ENCODE results near the gene TRIM2. TPM values are rescaled to one million over a fixed set of nuclear protein-coding genes. Genes with fewer than 3 reads are reported as not detected.

The TRIM2 gene
- total and polyA plus RNA-seq, 2 of the 8 experiments (the other 6 are each of a cell fraction or from before 2014, with no cell fraction given), result 34.0 to 59.8 TPM

DNA sequence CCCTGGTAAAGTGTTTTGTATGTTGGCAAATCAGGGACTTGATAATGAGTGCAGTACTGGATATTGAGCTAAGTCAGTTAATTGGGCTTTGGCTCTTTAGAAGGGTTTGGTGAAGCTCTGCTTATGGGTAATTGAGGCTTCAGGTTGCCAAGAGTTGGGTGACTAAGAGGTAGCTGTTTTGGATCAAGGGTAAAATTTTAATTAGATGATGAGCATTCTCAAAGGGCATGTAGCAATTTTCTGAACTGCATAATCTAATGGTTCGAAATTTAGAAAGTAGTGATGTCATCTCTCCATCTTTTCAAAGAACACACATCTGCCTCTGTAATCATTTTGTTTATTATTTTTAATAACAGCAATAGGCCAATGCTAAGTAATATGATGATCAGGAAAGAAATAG is 5.5 kb upstream of the TRIM2 start:
- no peak overlapping the region for H2AK5ac ChIP-seq (ENCODE audit: low read depth, low read length)
- no peaks in the 10 kb centered on the region for H4K20me1 ChIP-seq (replicated peaks in 1 of 2; ENCODE audit: control insufficient read depth in 1 of 2, insufficient read depth in 2 of 2, low read length in 2 of 2)
- no peak overlapping the region for H3K56ac ChIP-seq (replicated peaks; ENCODE audit: insufficient read length, low read depth, low read length)
- H3K79me1 ChIP-seq (ENCODE audit: low read depth, low read length), result no peaks in the 10 kb centered on the region
- H3K18ac ChIP-seq (ENCODE audit: extremely low read depth, low read length), result no peak overlapping the region
- no peak overlapping the region for H4K8ac ChIP-seq (ENCODE audit: extremely low read depth, insufficient read depth, low read length)
- no peak overlapping the region for H4K91ac ChIP-seq (replicated peaks; ENCODE audit: insufficient read length, low read length)
- H3K36me3 ChIP-seq (ENCODE audit: control insufficient read depth in 2 of 4, insufficient read depth in 4 of 4, low read length in 3 of 4), result no peaks in the 10 kb centered on the region
- H3K27ac ChIP-seq (ENCODE audit: low read depth, low read length), result no peak overlapping the region
- no peak overlapping the region for H3K14ac ChIP-seq (ENCODE audit: insufficient read length)
- no peak overlapping the region for H4K5ac ChIP-seq (ENCODE audit: insufficient read length, low read depth, low read length)
- H2BK5ac ChIP-seq (ENCODE audit: low read depth, low read length), result no peak overlapping the region
- no peaks in the 10 kb centered on the region; a peak in 1 of 7 replicates for H3K27me3 ChIP-seq (replicated peaks in 1 of 4; ENCODE audit: control insufficient read depth in 3 of 4, extremely low read depth in 1 of 4, insufficient read depth in 3 of 4, low read length in 3 of 4)
- no peaks in the 10 kb centered on the region for H3K23me2 ChIP-seq (ENCODE audit: low read depth, low read length)
- no peak overlapping the region for H3K4me2 ChIP-seq (ENCODE audit: insufficient read depth in 1 of 2, low read depth in 2 of 2, low read length in 2 of 2)
- DNase-seq (ENCODE audit: low read depth in 1 of 2, low spot score in 2 of 2) (no peak), FAIRE-seq (no peak)
- no peak overlapping the region for H2BK120ac ChIP-seq (replicated peaks; ENCODE audit: low read depth, low read length)
- no peaks in the 10 kb centered on the region for H3K79me2 ChIP-seq (ENCODE audit: control insufficient read depth in 1 of 2, insufficient read depth in 2 of 2, low read length in 2 of 2)
- CTCF ChIA-PET (ENCODE audit: partially characterized antibody), result interaction anchor here (0.5 kb wide), 1 partner anchor 340 kb away, joined by 3 read pairs; no protein-coding TSS in a partner anchor
- no peak overlapping the region for H3K4ac ChIP-seq (replicated peaks; ENCODE audit: insufficient read length, low read depth, low read length)
- no peak overlapping the region for H3K4me3 ChIP-seq (ENCODE audit: extremely low read depth in 1 of 4, insufficient read depth in 2 of 4, low read depth in 3 of 4, low read length in 4 of 4)
- H3K9me3 ChIP-seq (ENCODE audit: insufficient read depth in 2 of 2, low read depth in 1 of 2, low read length in 1 of 2), result no peaks in the 10 kb centered on the region
- POLR2A ChIA-PET (ENCODE audit: partially characterized antibody), result no interaction called here
- no peak overlapping the region for H3K23ac ChIP-seq (ENCODE audit: insufficient read length)
- no peaks in the 10 kb centered on the region; a peak in 1 of 7 replicates for H3K4me1 ChIP-seq (replicated peaks in 1 of 4; ENCODE audit: control insufficient read depth in 3 of 4, insufficient read depth in 4 of 4, low read length in 3 of 4)
- H3K9ac ChIP-seq (replicated peaks in 1 of 4; ENCODE audit: extremely low read depth in 1 of 4, low read depth in 3 of 4, low read length in 3 of 4), result no peak overlapping the region
- WGBS, 2 experiments (ENCODE audit: extremely low coverage in 1 of 2, insufficient coverage in 1 of 2, insufficient read length in 1 of 2, insufficient replicate concordance in 2 of 2, low coverage in 1 of 2, low lambda C conversion rate in 2 of 2, missing lambda C conversion rate in 1 of 2), result 100% methylated on average over 1 of the region's 1 CpG; no CpG with 5 or more reads in 1 of the 2 experiments
- H2AFZ ChIP-seq (ENCODE audit: low read length), result no peak overlapping the region
- H2BK20ac ChIP-seq (ENCODE audit: low read length), result no peak overlapping the region
- no peak overlapping the region for H2BK12ac ChIP-seq (ENCODE audit: low read depth, low read length)
- no peak overlapping the region for H2BK15ac ChIP-seq (ENCODE audit: low read length)
- TF ChIP-seq, protein P1, sequence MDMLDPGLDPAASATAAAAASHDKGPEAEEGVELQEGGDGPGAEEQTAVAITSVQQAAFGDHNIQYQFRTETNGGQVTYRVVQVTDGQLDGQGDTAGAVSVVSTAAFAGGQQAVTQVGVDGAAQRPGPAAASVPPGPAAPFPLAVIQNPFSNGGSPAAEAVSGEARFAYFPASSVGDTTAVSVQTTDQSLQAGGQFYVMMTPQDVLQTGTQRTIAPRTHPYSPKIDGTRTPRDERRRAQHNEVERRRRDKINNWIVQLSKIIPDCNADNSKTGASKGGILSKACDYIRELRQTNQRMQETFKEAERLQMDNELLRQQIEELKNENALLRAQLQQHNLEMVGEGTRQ (IDR thresholded peaks at IDR 0.05; ENCODE audit: low read length), result no peak
- TF ChIP-seq RXRA (IDR thresholded peaks at IDR 0.05; ENCODE audit: insufficient read depth, low read depth, low read length) (no peak), PHF8 (conservative IDR thresholded peaks at IDR 0.05; ENCODE audit: low read depth, low read length) (no peak), CTBP2 (IDR thresholded peaks at IDR 0.05; ENCODE audit: borderline replicate concordance, insufficient read depth, insufficient read length, low read length) (no peak), CREB1 (IDR thresholded peaks at IDR 0.05) (no peak), TBP (IDR thresholded peaks at IDR 0.05; ENCODE audit: low read depth, low read length) (no peak), EZH2 (IDR thresholded peaks at IDR 0.05; ENCODE audit: low read depth, low read length, severe bottlenecking) (no peak), BRCA1 (IDR thresholded peaks at IDR 0.05; ENCODE audit: low read depth, low read length) (no peak), TEAD4 (IDR thresholded peaks at IDR 0.05; ENCODE audit: low read depth, low read length) (no peak), SP4 (IDR thresholded peaks at IDR 0.05; ENCODE audit: low read length) (no peak), KDM4A (IDR thresholded peaks at IDR 0.05; ENCODE audit: low read depth, low read length, severe bottlenecking) (no peak)
- TF ChIP-seq, protein P2, sequence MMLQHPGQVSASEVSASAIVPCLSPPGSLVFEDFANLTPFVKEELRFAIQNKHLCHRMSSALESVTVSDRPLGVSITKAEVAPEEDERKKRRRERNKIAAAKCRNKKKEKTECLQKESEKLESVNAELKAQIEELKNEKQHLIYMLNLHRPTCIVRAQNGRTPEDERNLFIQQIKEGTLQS (IDR thresholded peaks at IDR 0.05; ENCODE audit: insufficient read depth, low read depth, low read length), result no peak
- TF ChIP-seq, protein P3, sequence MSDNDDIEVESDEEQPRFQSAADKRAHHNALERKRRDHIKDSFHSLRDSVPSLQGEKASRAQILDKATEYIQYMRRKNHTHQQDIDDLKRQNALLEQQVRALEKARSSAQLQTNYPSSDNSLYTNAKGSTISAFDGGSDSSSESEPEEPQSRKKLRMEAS (IDR thresholded peaks at IDR 0.05), result no peak
